Neural cell (in vitro differentiated cells): Measurements from ENCODE around the gene RBM17. TPM values are rescaled to one million over a fixed set of nuclear protein-coding genes. Genes with fewer than 3 reads are reported as not detected.

Experiments used
- H2AFZ ChIP-seq: fragments of 200-600, 300-800 bp; sonication (generic), shearing (Covaris generic); 2 replicates; pipeline ENCODE4 v1.6.0; 2014; ENCODE audit warnings: low read depth, mild to moderate bottlenecking, antibody characterized with exemption, low read length, moderate library complexity
- H3F3A ChIP-seq: fragments of 200-600 bp; shearing (Covaris generic); 2 replicates; pipeline ENCODE4 v1.6.1; 2016; ENCODE audit warnings: mild to moderate bottlenecking, moderate library complexity, mixed read lengths, antibody characterized with exemption, low read length; ENCODE audit not compliant: insufficient read depth, poor library complexity, severe bottlenecking
- H3K27ac ChIP-seq: fragments of 200-600, 300-800 bp; sonication (generic), shearing (Covaris generic); 2 replicates; pipeline ENCODE4 v1.5.1; 2014; ENCODE audit warnings: mild to moderate bottlenecking, low read length, moderate library complexity
- H3K27me3 ChIP-seq: fragments of 300-800, 200-600 bp; sonication (generic), shearing (Covaris generic); 2 replicates; pipeline ENCODE4 v1.6.0; 2014; ENCODE audit warnings: mild to moderate bottlenecking, low read depth, low read length, moderate library complexity; ENCODE audit not compliant: insufficient read depth
- H3K36me3 ChIP-seq: fragments of 300-800, 200-600 bp; sonication (generic), shearing (Covaris generic); 2 replicates; pipeline ENCODE4 v1.5.1; 2014; ENCODE audit warnings: mild to moderate bottlenecking, antibody characterized with exemption, low read length, moderate library complexity; ENCODE audit not compliant: insufficient read depth
- H3K4me2 ChIP-seq: fragments of 300-800, 200-600 bp; sonication (generic), shearing (Covaris generic); 2 replicates; pipeline ENCODE4 v1.6.0; 2014; ENCODE audit warnings: mild to moderate bottlenecking, low read length
- H3K4me3 ChIP-seq: fragments of 300-800, 200-600 bp; sonication (generic), shearing (Covaris generic); 2 replicates; pipeline ENCODE4 v1.5.1; 2014; ENCODE audit warnings: mild to moderate bottlenecking, low read length, moderate library complexity
- H3K79me2 ChIP-seq: fragments of 200-600 bp; shearing (Covaris generic); replicated peaks from 2 replicates; pipeline ENCODE4 v1.6.0; 2014; ENCODE audit warnings: mild to moderate bottlenecking, low read length, moderate library complexity; ENCODE audit not compliant: insufficient read depth
- H3K9ac ChIP-seq: fragments of 300-800, 200-600 bp; sonication (generic), shearing (Covaris generic); 2 replicates; pipeline ENCODE4 v1.6.1; 2016; ENCODE audit warnings: mild to moderate bottlenecking, low read length, mixed read lengths
- H3K9me2 ChIP-seq: fragments of 200-600 bp; shearing (Covaris generic); 2 replicates; pipeline ENCODE4 v1.6.1; 2016; ENCODE audit warnings: mild to moderate bottlenecking, low read length, mixed read lengths; ENCODE audit not compliant: insufficient read depth
- H3K9me3 ChIP-seq: fragments of 200-600, 300-800 bp; sonication (generic), shearing (Covaris generic); 2 replicates; pipeline ENCODE4 v1.6.1; 2016; ENCODE audit warnings: mild to moderate bottlenecking, mixed run types, low read length, moderate library complexity, mixed read lengths
- H4K20me1 ChIP-seq: fragments of 200-600 bp; shearing (Covaris generic); 2 replicates; pipeline ENCODE4 v1.6.1; 2016; ENCODE audit warnings: mild to moderate bottlenecking, mixed run types; ENCODE audit not compliant: insufficient read depth
- CTCF ChIP-seq: fragments of 450-650 bp; IDR thresholded peaks from 2 replicates; pipeline ENCODE4 v1.5.1; 2014; ENCODE audit warnings: antibody characterized with exemption, mild to moderate bottlenecking, moderate library complexity; ENCODE audit not compliant: poor library complexity, severe bottlenecking
- EP300 ChIP-seq: fragments of 450-650 bp; conservative IDR thresholded peaks from 2 replicates; pipeline ENCODE4 v1.6.1; 2014; ENCODE audit warnings: antibody characterized with exemption, mild to moderate bottlenecking, moderate library complexity; ENCODE audit not compliant: poor library complexity, severe bottlenecking
- EZH2 ChIP-seq: fragments of 200-600, 300-800 bp; shearing (Covaris generic), sonication (generic); IDR thresholded peaks from 2 replicates; pipeline ENCODE4 v1.6.1; 2014; ENCODE audit warnings: antibody characterized with exemption, low read length, borderline replicate concordance, mild to moderate bottlenecking; ENCODE audit not compliant: insufficient read depth, poor library complexity, severe bottlenecking
- MXI1 ChIP-seq: fragments of 450-650 bp; conservative IDR thresholded peaks from 2 replicates; pipeline ENCODE4 v1.6.1; 2014; ENCODE audit warnings: antibody characterized with exemption, mild to moderate bottlenecking; ENCODE audit not compliant: poor library complexity, severe bottlenecking
- POLR2AphosphoS5 ChIP-seq: IDR thresholded peaks from 2 replicates; pipeline ENCODE4 v1.6.1; 2012
- RAD21 ChIP-seq: fragments of 450-650 bp; conservative IDR thresholded peaks from 2 replicates; pipeline ENCODE4 v1.6.1; 2014; ENCODE audit warnings: antibody characterized with exemption, mild to moderate bottlenecking, moderate library complexity
- REST ChIP-seq: IDR thresholded peaks from 2 replicates; pipeline ENCODE4 v1.6.1; 2012; ENCODE audit warnings: borderline replicate concordance
- SMC3 ChIP-seq: fragments of 450-650 bp; conservative IDR thresholded peaks from 2 replicates; pipeline ENCODE4 v1.6.1; 2014; ENCODE audit warnings: antibody characterized with exemption, mild to moderate bottlenecking, moderate library complexity; ENCODE audit not compliant: poor library complexity
- TAF1 ChIP-seq: IDR thresholded peaks from 2 replicates; pipeline ENCODE4 v1.6.1; 2012; ENCODE audit warnings: low read depth
- polyA plus RNA-seq: library from polyadenylated mRNA; depleted of rRNA; stranded (reverse); fragments of >200 nt; gene quantifications from 2 replicates; pipeline ENCODE4 v1.2.3, GENCODE V29; 2014

The RBM17 gene
- polyA plus RNA-seq, 1 donor from 2014 or later, result 109 TPM

- no peak overlapping the region for H3K9ac ChIP-seq
- no peaks in the 10 kb centered on the region for H3K9me2 ChIP-seq
- no peaks in the 10 kb centered on the region for H3K27me3 ChIP-seq
- H3K36me3 ChIP-seq, result peaks cover 25% of the 10 kb centered on the region
- no peak for TF ChIP-seq REST
- no peak for TF ChIP-seq TAF1
- no peak for TF ChIP-seq POLR2AphosphoS5
- TF ChIP-seq SMC3, result no peak
- no peak for TF ChIP-seq MXI1
- TF ChIP-seq EZH2, result no peak
- no peak for TF ChIP-seq RAD21
- no peak for TF ChIP-seq EP300
- no peak for TF ChIP-seq CTCF
- H3F3A ChIP-seq, result no peaks in the 10 kb centered on the region
- no peaks in the 10 kb centered on the region for H4K20me1 ChIP-seq
- no peak overlapping the region for H3K4me3 ChIP-seq
- no peaks in the 10 kb centered on the region for H3K79me2 ChIP-seq
- no peaks in the 10 kb centered on the region for H3K9me3 ChIP-seq
- H3K4me2 ChIP-seq, result no peak overlapping the region
- H3K27ac ChIP-seq, result no peak overlapping the region
- no peak overlapping the region for H2AFZ ChIP-seq
Measured at GRCh38 chr10:6110136-6110535, 21.3 kb downstream of the RBM17 start.

GRCh38 chr10:6112893-6113292 is 24.1 kb downstream of the RBM17 start:
- no peaks in the 10 kb centered on the region for H3F3A ChIP-seq
- no peak overlapping the region for H3K9ac ChIP-seq
- no peak overlapping the region for H3K4me2 ChIP-seq
- peaks cover 29% of the 10 kb centered on the region for H3K36me3 ChIP-seq
- H3K4me3 ChIP-seq, result no peak overlapping the region
- no peaks in the 10 kb centered on the region for H4K20me1 ChIP-seq
- H3K79me2 ChIP-seq, result no peaks in the 10 kb centered on the region
- no peak for TF ChIP-seq EZH2
- no peak for TF ChIP-seq REST
- no peak for TF ChIP-seq POLR2AphosphoS5
- no peak for TF ChIP-seq EP300
- TF ChIP-seq MXI1, result no peak
- no peak for TF ChIP-seq SMC3
- TF ChIP-seq CTCF, result no peak
- TF ChIP-seq RAD21, result no peak
- TF ChIP-seq TAF1, result no peak
- no peak overlapping the region for H3K27ac ChIP-seq
- no peaks in the 10 kb centered on the region for H3K27me3 ChIP-seq
- no peaks in the 10 kb centered on the region for H3K9me3 ChIP-seq
- no peak overlapping the region for H2AFZ ChIP-seq
- H3K9me2 ChIP-seq, result no peaks in the 10 kb centered on the region
